HG02884 (cell line): Measurements from ENCODE around the gene GSN.

Source experiments
- ATAC-seq: cut with Tn5 transposase; IDR thresholded peaks from one replicate; pipeline ENCODE4 v1.9.1; 2021; ENCODE audit warnings: mild to moderate bottlenecking, moderate library complexity; ENCODE audit not compliant: unreplicated experiment

The GSN gene

DNA sequence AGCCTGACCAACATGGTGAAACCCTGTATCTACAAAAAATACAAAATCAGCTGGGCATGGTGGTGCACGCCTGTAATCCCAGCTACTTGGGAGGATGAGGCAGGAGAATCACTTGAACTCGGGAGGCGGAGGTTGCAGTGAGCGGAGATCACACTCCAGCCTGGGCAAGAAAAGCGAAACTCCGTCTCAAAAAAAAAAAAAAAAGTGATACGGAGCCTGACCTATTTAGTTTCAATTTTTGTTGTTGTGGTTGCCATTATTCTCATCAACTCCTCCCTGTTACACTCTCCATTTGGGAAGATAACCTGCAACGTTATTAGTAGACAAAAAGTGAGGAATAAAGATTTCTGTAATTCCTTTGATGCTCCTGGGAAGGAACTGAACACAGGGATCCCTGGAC is 100.8 kb downstream of the GSN start:
- no peak for ATAC-seq

DNA sequence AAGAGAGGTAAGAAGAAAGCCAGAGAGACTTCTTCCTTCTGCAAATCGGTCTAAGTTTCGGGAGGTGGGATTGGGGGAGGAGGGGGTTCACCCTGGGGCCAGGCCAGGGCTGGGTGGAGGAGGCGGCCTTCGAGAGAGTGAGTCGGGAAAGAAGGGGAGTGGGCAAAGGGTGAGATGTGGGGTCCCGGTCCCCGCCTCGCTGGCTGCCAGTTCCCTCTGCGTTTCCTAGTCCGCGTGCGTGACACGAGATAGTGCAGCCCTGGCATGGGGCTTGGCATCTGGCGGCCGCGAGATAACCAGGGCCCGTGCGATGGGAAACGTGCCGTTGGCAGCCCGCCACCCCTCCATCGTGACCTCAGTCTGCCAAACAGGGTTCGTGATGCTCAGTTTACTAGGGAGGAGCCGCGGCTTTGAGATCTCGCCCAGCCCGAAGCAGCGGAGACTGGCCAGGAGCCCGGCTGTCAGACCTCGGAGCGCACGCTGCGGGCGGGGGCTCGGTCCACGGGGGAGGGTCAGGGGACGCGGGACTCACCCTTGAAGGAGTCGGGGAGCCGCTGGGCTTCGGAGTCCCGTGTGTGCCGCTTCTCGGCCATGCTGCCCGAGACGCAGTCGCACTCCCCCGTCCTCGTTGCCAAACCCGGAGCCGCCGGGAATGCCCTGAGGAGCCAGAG is 101.8 kb downstream of the GSN start, which contains the start of gene STOM:
STOM (minus strand) TSS at position 656 of the 671 bp plus-strand sequence; CDS start at position 593, 63 bp downstream.
- peak; percentile 42 for ATAC-seq

DNA sequence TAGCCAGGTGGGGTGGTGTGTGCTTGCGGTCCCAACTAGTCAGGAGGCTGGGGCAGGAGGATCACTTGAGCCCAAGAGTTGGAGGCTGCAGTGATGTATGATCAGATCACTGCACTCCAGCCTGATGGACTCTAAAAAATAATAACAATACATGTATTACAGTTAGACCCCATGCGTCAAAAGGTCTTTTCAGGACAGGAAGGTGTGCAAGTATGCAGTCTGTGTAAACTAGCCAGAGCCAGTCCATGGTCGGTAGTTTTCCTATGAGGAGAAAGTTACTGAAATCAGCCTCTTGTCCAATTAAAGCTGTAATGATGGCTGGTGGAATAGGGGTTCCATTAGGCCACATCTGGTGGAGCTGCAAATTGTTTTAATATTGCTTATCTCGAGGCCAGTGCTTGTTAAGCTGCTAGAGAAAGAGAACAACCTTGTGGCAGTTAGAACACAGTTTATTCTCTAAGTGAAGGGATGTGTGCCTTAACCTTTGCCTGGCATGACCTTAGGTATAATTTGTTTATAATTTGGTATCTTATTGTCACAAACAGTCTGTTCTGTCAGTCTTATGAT is 103.6 kb downstream of the GSN start:
- ATAC-seq: no peak

DNA sequence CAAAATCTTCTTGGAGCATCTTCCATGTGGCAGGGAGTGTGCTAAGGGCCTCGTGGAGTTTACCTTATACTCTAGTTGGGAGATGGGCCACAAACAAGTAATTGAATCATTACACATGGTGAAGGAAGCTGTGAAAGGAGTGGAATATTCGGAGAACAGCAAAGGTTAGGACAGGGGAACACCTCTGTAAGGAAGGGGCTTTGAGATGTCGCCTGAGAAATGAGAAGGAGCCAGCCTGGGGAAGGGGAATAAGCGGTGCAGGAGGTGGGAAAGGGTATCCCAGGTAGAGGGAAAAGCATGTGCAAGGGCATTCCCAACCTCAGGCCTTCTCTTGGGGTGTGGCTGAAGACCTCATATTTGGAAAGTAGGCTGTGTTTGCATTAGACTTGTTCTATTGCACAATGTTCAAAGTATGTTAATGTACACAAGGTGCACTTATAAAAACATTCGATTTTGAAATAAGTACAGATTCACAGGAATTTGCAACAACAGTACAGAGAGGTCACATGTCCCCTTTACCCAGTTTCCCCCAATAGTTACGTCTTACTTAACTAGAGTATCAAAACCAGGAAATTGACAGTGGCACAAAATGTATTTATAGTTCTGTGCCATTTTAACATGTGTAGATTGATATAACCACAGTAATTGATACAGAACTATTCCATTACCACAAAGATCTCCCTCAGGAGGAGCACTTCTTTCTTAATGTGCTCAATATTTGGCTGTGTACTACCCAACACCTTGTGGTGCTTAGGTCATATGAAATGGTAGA is 104.5 kb downstream of the GSN start:
- ATAC-seq: no peak

DNA sequence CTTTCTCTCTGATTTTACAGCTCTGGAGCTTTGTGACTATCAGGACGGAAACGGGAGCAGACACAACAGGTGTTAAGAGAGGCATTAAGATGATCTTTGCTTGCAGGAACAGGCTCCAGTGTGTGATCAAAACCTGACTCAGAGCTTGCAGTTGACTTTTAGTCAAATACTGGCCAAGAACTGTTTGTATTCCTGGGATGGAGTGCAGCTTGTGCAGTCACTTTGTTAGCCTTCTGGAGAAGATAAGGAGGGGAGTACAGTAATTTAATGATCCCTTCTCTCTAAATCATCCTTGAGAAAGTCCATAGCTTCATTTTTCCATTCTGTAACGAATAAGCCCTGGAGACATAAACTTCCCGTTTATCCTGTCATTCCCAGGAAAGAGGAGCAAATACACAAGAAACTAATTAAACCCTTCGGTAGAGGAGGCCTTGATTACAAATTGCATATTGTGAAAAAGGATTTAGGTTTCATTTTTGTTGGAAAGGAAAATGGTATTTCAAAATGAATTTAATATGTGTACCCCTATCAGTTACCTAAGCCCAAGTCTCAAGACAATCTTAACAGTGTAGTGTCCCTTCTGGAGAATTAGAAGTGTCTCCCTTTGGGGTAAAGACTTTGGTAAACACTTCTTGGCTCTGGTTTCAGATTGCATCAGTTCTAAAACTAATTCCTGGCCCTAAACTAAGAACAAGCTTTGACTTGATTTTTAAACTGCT is 105.2 kb downstream of the GSN start:
- ATAC-seq: no peak

DNA sequence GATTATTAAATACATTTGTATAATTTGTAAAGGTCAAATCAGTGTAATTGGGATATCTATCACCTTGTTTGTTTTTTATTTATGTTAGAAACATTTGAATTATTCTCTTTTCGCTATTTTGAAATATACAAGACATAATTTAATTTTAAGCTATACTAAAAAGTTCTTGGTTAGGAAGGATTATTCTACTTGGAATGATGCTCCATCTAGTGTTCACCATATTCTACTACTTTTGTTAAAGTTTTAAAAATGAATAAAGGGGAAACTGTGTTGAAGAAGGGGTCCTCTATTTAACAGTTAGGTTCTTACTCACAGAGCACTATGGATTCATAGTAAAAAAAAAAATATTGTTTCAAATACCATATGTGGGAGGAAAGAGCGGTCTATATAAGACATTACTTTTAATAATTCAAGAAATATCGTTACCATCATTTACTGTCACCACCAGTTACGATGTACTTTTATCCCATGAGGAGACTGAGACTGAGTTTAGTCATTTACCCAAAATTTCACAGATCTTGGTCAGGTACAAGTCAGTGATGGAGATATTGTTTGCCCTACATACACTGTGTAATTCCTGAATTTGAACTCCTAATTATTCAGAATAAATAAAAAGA is 108.4 kb downstream of the GSN start:
- no peak for ATAC-seq

DNA sequence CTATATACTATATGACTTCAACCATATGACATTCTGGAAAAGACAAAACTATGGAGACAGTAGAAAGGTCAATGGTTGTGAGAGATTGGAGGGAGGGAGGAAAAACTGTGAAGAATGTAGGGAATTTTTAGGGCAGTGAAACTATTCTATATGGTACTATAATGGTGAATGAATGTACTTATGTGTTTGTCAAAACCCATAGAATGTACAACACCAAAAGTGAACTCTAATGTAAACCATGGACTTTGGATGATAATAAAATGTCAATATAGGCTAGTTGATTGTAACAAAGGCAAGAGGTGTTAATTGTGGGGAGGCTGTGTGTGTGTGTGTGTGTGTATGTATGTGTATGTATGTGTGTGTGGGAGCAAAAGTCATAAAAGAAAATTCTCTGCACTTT is 112.9 kb downstream of the GSN start:
- no peak for ATAC-seq
